GM12878 (cell line): Measurements from ENCODE around the gene HLA-DMA. TPM values are rescaled to one million over a fixed set of nuclear protein-coding genes. Genes with fewer than 3 reads are reported as not detected.

Experiments used
- ATAC-seq: fragments of 200-7000 bp; cut with Tn5 transposase; 3 replicates; pipeline ENCODE4 v1.9.1; 2020; ENCODE audit warnings: mild to moderate bottlenecking, moderate library complexity
- BruUV-seq: library from RNA; stranded (reverse); fragments of 400-500 nt; replicated peaks from 2 replicates; lab custom pipeline; 2021; lab: Mats Ljungman, UMichigan
- CTCF ChIA-PET: fragments of 300-600 bp; sonication (Branson Sonifier 250); formaldehyde crosslinking; extraction: SDS; loops from one replicate; lab custom pipeline; 2021; ENCODE audit warnings: inconsistent platforms; lab: Yijun Ruan, JAX
- POLR2A ChIA-PET: fragments of 350-600 bp; formaldehyde crosslinking; extraction: SDS; loops from one replicate; lab custom pipeline; 2021; ENCODE audit warnings: inconsistent platforms; lab: Charles Lee
- RAD21 ChIA-PET: fragments of 300-600 bp; sonication (Branson Sonifier 250); formaldehyde crosslinking; loops from one replicate; lab custom pipeline; 2023; ENCODE audit warnings: antibody characterized with exemption; ENCODE audit not compliant: unreplicated experiment; lab: Charles Lee
- SMC1A ChIA-PET: fragments of 300-600 bp; sonication (Branson Sonifier 250); formaldehyde crosslinking; loops from one replicate; lab custom pipeline; 2023; ENCODE audit not compliant: unreplicated experiment, uncharacterized antibody; lab: Charles Lee
- DNase-seq: peaks from one replicate; pipeline ENCODE4 v3.0.0-alpha.2; 2011; ENCODE audit warnings: low read depth, low spot score
- FAIRE-seq: peaks from 3 replicates; lab custom pipeline; 2011; peaks lifted over from hg19 to GRCh38; lab: Jason Lieb, UNC
- H2AFZ ChIP-seq: 2 replicates; pipeline ENCODE4 v1.6.0; 2011; ENCODE audit warnings: low read depth, low read length, control low read depth; ENCODE audit not compliant: control insufficient read depth
- H3K27ac ChIP-seq: 2 replicates; pipeline ENCODE4 v1.5.1; 2011; ENCODE audit warnings: control low read depth; ENCODE audit not compliant: control insufficient read depth, insufficient read depth
- H3K27me3 ChIP-seq, 2 experiments: replicated peaks in 1 of 2; 2 replicates each; pipeline versions ENCODE4 v1.6.0 to v1.6.1; 2011; ENCODE audit warnings: low read length in 1 of 2; ENCODE audit not compliant: control insufficient read depth in 2 of 2, insufficient read depth in 2 of 2
- H3K36me3 ChIP-seq, 2 experiments: 2 replicates each; pipeline ENCODE4 v1.5.1; 2011; ENCODE audit warnings: low read length in 1 of 2; ENCODE audit not compliant: control insufficient read depth in 2 of 2, insufficient read depth in 2 of 2
- H3K4me1 ChIP-seq: 2 replicates; pipeline ENCODE4 v1.6.1; 2011; ENCODE audit warnings: mild to moderate bottlenecking, low read length, moderate library complexity, mixed read lengths; ENCODE audit not compliant: control insufficient read depth, insufficient read depth
- H3K4me2 ChIP-seq: 2 replicates; pipeline ENCODE4 v1.6.0; 2011; ENCODE audit warnings: control low read depth; ENCODE audit not compliant: control insufficient read depth, insufficient read depth
- H3K4me3 ChIP-seq: fragments of 200-600 bp; sonication (generic); 2 replicates; pipeline ENCODE4 v1.5.1; 2016
- H3K79me2 ChIP-seq: 2 replicates; pipeline ENCODE4 v1.6.0; 2011; ENCODE audit warnings: low read length; ENCODE audit not compliant: control insufficient read depth, insufficient read depth
- H3K9ac ChIP-seq: 2 replicates; pipeline ENCODE4 v1.8.0; 2011; ENCODE audit warnings: low read length, control low read depth, mixed read lengths; ENCODE audit not compliant: control insufficient read depth, insufficient read depth
- H3K9me3 ChIP-seq: replicated peaks from 3 replicates; pipeline ENCODE4 v1.5.1; 2011; ENCODE audit warnings: mild to moderate bottlenecking, low read length; ENCODE audit not compliant: control insufficient read depth, insufficient read depth
- H4K20me1 ChIP-seq: 2 replicates; pipeline ENCODE4 v1.6.0; 2011; ENCODE audit not compliant: control insufficient read depth, insufficient read depth
- BCL11A ChIP-seq: IDR thresholded peaks from 2 replicates; pipeline ENCODE4 v1.6.1; 2011; ENCODE audit warnings: low read depth, low read length
- CBX3 ChIP-seq: fragments of 200-600 bp; sonication (generic); IDR thresholded peaks from 2 replicates; pipeline ENCODE4 v1.6.1; 2016; ENCODE audit warnings: low read depth, borderline replicate concordance
- CHD1 ChIP-seq: IDR thresholded peaks from 2 replicates; pipeline ENCODE4 v1.6.1; 2012; ENCODE audit warnings: low read depth, low read length, improper control_type of control experiment
- FOXK2 ChIP-seq: fragments of 450-650 bp; IDR thresholded peaks from 2 replicates; pipeline ENCODE4 v1.6.1; 2017; ENCODE audit warnings: mild to moderate bottlenecking, moderate library complexity
- HCFC1 ChIP-seq: fragments of 150-350 bp; IDR thresholded peaks from 2 replicates; pipeline ENCODE4 v1.6.1; 2014; ENCODE audit warnings: low read length
- WRNIP1 ChIP-seq: IDR thresholded peaks from 2 replicates; pipeline ENCODE4 v1.6.1; 2011; ENCODE audit warnings: low read depth, low read length, improper control_type of control experiment, borderline replicate concordance
- WGBS: methylation state at CpG from one replicate; pipeline ENCODE4 v1.1.6; 2016; ENCODE audit warnings: low lambda C conversion rate; ENCODE audit not compliant: insufficient replicate concordance, insufficient coverage; ENCODE audit errors: missing lambda C conversion rate; 5-methylcytosine and 5-hydroxymethylcytosine counted together
- in situ Hi-C: fragments of 300-500 bp; cut with MboI; formaldehyde crosslinking; loops from 9 replicates; pipeline ENCODE4 v1.14.3; 2018; ENCODE audit warnings: mixed read lengths
- intact Hi-C: fragments of 100-400 bp; cut with micrococcal nuclease; formaldehyde crosslinking; loops from one replicate; pipeline ENCODE4 v1.14.2; 2022; ENCODE audit not compliant: unreplicated experiment
- polyA plus RNA-seq, 11 experiments: library from polyadenylated mRNA; depleted of rRNA in 4 of 11; unstranded in 6 of 11; stranded (reverse) in 5 of 11; fragments of >200 nt; fragmentation: Nextera tagmentation in 4 of 11; fragmentation: Illumina TruSeq in 1 of 11; extraction: Ambion mirVana in 4 of 11; extraction: Trizol in 1 of 11; gene quantifications; 1 replicate in 1 of 11; 2 replicates in 10 of 11; pipeline versions ENCODE4 v1.2.1 to v1.2.3, GENCODE V29; 2011 to 2016; ENCODE audit warnings: inconsistent platforms in 2 of 11, missing spikeins in 2 of 11, low read depth in 1 of 11
- total RNA-seq, 4 experiments: library from RNA; depleted of rRNA in 3 of 4; stranded (reverse); fragments of >200 nt in 3 of 4; fragmentation: Illumina TruSeq in 1 of 4; extraction: Trizol in 1 of 4; gene quantifications; 2 replicates each; pipeline versions ENCODE4 v1.2.1 to v1.2.3, GENCODE V29; 2013 to 2021
- TF ChIP-seq, protein P1 (sequence below): fragments of 450-650 bp; IDR thresholded peaks from 2 replicates; pipeline ENCODE4 v1.6.1; 2016; ENCODE audit warnings: mild to moderate bottlenecking, moderate library complexity, borderline replicate concordance
- TF ChIP-seq, protein P2 (sequence below): IDR thresholded peaks from 2 replicates; pipeline ENCODE4 v1.6.1; 2012; ENCODE audit warnings: improper control_type of control experiment, low read depth, low read length; ENCODE audit not compliant: insufficient replicate concordance
- TF ChIP-seq, protein P3 (sequence below): IDR thresholded peaks from 2 replicates; pipeline ENCODE4 v1.6.1; 2011; ENCODE audit warnings: mild to moderate bottlenecking, low read depth, low read length, moderate library complexity; ENCODE audit not compliant: insufficient replicate concordance
- TF ChIP-seq, protein P4 (sequence below): IDR thresholded peaks from 2 replicates; pipeline ENCODE4 v1.6.1; 2012; ENCODE audit warnings: low read depth, low read length, improper control_type of control experiment

Gene HLA-DMA
- total and polyA plus RNA-seq, 10 of the 15 experiments (the other 5 are each of a cell fraction or from before 2014, with no cell fraction given): 177 to 552 (median 309) TPM

DNA sequence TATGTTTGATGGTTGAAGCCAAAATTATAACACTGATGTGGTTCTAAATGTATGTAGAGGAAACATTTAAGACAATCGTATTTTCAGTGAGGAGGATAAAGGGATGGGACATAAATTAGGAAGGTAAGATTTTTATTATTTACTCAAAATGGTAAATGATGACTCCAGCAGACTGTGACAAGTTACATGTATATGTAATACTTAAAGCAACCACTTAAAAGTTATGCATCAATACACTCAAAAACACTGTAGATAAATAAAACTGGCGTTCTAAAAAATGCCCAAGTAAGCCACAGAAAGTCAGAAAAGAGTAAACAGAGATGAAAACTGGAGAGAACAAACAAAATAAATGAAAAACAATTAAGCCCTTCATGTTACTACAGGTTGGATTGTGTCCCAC is 30.8 kb downstream of the HLA-DMA start:
- SMC1A ChIA-PET: interaction anchor here (0.9 to 2.0 kb wide), 5 partner anchors 8 to 60 kb away, joined by 3 to 11 read pairs (median 4); no protein-coding TSS in a partner anchor
- intact Hi-C loops: no loop called here
- TF ChIP-seq, protein P1, sequence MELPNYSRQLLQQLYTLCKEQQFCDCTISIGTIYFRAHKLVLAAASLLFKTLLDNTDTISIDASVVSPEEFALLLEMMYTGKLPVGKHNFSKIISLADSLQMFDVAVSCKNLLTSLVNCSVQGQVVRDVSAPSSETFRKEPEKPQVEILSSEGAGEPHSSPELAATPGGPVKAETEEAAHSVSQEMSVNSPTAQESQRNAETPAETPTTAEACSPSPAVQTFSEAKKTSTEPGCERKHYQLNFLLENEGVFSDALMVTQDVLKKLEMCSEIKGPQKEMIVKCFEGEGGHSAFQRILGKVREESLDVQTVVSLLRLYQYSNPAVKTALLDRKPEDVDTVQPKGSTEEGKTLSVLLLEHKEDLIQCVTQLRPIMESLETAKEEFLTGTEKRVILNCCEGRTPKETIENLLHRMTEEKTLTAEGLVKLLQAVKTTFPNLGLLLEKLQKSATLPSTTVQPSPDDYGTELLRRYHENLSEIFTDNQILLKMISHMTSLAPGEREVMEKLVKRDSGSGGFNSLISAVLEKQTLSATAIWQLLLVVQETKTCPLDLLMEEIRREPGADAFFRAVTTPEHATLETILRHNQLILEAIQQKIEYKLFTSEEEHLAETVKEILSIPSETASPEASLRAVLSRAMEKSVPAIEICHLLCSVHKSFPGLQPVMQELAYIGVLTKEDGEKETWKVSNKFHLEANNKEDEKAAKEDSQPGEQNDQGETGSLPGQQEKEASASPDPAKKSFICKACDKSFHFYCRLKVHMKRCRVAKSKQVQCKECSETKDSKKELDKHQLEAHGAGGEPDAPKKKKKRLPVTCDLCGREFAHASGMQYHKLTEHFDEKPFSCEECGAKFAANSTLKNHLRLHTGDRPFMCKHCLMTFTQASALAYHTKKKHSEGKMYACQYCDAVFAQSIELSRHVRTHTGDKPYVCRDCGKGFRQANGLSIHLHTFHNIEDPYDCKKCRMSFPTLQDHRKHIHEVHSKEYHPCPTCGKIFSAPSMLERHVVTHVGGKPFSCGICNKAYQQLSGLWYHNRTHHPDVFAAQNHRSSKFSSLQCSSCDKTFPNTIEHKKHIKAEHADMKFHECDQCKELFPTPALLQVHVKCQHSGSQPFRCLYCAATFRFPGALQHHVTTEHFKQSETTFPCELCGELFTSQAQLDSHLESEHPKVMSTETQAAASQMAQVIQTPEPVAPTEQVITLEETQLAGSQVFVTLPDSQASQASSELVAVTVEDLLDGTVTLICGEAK: no peak
- TF ChIP-seq, protein P2, sequence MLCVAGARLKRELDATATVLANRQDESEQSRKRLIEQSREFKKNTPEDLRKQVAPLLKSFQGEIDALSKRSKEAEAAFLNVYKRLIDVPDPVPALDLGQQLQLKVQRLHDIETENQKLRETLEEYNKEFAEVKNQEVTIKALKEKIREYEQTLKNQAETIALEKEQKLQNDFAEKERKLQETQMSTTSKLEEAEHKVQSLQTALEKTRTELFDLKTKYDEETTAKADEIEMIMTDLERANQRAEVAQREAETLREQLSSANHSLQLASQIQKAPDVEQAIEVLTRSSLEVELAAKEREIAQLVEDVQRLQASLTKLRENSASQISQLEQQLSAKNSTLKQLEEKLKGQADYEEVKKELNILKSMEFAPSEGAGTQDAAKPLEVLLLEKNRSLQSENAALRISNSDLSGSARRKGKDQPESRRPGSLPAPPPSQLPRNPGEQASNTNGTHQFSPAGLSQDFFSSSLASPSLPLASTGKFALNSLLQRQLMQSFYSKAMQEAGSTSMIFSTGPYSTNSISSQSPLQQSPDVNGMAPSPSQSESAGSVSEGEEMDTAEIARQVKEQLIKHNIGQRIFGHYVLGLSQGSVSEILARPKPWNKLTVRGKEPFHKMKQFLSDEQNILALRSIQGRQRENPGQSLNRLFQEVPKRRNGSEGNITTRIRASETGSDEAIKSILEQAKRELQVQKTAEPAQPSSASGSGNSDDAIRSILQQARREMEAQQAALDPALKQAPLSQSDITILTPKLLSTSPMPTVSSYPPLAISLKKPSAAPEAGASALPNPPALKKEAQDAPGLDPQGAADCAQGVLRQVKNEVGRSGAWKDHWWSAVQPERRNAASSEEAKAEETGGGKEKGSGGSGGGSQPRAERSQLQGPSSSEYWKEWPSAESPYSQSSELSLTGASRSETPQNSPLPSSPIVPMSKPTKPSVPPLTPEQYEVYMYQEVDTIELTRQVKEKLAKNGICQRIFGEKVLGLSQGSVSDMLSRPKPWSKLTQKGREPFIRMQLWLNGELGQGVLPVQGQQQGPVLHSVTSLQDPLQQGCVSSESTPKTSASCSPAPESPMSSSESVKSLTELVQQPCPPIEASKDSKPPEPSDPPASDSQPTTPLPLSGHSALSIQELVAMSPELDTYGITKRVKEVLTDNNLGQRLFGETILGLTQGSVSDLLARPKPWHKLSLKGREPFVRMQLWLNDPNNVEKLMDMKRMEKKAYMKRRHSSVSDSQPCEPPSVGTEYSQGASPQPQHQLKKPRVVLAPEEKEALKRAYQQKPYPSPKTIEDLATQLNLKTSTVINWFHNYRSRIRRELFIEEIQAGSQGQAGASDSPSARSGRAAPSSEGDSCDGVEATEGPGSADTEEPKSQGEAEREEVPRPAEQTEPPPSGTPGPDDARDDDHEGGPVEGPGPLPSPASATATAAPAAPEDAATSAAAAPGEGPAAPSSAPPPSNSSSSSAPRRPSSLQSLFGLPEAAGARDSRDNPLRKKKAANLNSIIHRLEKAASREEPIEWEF: no peak
- TF ChIP-seq, protein P3, sequence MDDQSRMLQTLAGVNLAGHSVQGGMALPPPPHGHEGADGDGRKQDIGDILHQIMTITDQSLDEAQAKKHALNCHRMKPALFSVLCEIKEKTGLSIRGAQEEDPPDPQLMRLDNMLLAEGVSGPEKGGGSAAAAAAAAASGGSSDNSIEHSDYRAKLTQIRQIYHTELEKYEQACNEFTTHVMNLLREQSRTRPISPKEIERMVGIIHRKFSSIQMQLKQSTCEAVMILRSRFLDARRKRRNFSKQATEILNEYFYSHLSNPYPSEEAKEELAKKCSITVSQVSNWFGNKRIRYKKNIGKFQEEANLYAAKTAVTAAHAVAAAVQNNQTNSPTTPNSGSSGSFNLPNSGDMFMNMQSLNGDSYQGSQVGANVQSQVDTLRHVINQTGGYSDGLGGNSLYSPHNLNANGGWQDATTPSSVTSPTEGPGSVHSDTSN: no peak
- TF ChIP-seq BCL11A (no peak), FOXK2 (no peak), CHD1 (no peak), WRNIP1 (no peak), HCFC1 (no peak), CBX3 (no peak)
- TF ChIP-seq, protein P4, sequence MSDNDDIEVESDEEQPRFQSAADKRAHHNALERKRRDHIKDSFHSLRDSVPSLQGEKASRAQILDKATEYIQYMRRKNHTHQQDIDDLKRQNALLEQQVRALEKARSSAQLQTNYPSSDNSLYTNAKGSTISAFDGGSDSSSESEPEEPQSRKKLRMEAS: no peak

More for the DNA sequence above, 30.8 kb downstream of the HLA-DMA start:
- H3K36me3 ChIP-seq: no peaks in the 10 kb centered on the region
- RAD21 ChIA-PET: no interaction called here
- no peaks in the 10 kb centered on the region for H3K27me3 ChIP-seq
- no peaks in the 10 kb centered on the region for H4K20me1 ChIP-seq
- in situ Hi-C loops: no loop called here
- no peak overlapping the region for H3K27ac ChIP-seq
- no peak overlapping the region for H3K4me2 ChIP-seq
- peaks cover 14% of the 10 kb centered on the region for H3K4me1 ChIP-seq
- H2AFZ ChIP-seq: peak overlapping the region; percentile 1; the same call in 1 of the 2 replicates
- H3K9ac ChIP-seq: no peak overlapping the region
- H3K79me2 ChIP-seq: no peaks in the 10 kb centered on the region
- 13% methylated on average over 2 of the region's 2 CpGs for WGBS
- POLR2A ChIA-PET: interaction anchor here (0.6 to 1.2 kb wide), 2 partner anchors 10 to 83 kb away, joined by 3 to 4 read pairs; no protein-coding TSS in a partner anchor
- DNase-seq: no peak
- no peak overlapping the region for H3K4me3 ChIP-seq
- peak; percentile 62 for ATAC-seq
- no peaks in the 10 kb centered on the region for H3K9me3 ChIP-seq
- peak; percentile 81 for FAIRE-seq
- no TSS peak for BruUV-seq
- CTCF ChIA-PET: interaction anchor here (0.9 to 6.7 kb wide), 4 partner anchors 11 to 37 kb away, joined by 3 to 51 read pairs (median 6); partner anchors contain the start of gene HLA-DMA
